Natural killer cell (primary cell): ENCODE results near the gene NAALADL2. TPM values are rescaled to one million over a fixed set of nuclear protein-coding genes. Genes with fewer than 3 reads are reported as not detected.

Experiments
- ATAC-seq, 3 donors: fragments of 150-1000 bp in 2 of 3; fragments of 200-7000 bp in 1 of 3; cut with Tn5 transposase; 1 replicate in 1 of 3; 2 replicates in 2 of 3; pipeline ENCODE4 v1.10.0; 2021; ENCODE audit warnings: mild to moderate bottlenecking in 2 of 3, moderate library complexity in 2 of 3
- DNase-seq, 2 donors: peaks; one replicate each; pipeline versions ENCODE4 v3.0.0 to v3.0.0-alpha.2; 2013 to 2021; ENCODE audit warnings: mixed read lengths in 1 of 2
- H3K27ac ChIP-seq: one replicate; pipeline ENCODE4 v1.5.1; 2013; ENCODE audit warnings: mild to moderate bottlenecking, low read length
- H3K27me3 ChIP-seq: one replicate; pipeline ENCODE4 v1.6.1; 2013; ENCODE audit warnings: low read length; ENCODE audit not compliant: control insufficient read depth, insufficient read depth
- H3K36me3 ChIP-seq: one replicate; pipeline ENCODE4 v1.6.1; 2013; ENCODE audit warnings: low read length; ENCODE audit not compliant: control insufficient read depth, insufficient read depth
- H3K4me1 ChIP-seq: one replicate; pipeline ENCODE4 v1.6.1; 2013; ENCODE audit warnings: low read length; ENCODE audit not compliant: control insufficient read depth, insufficient read depth
- H3K4me3 ChIP-seq: one replicate; pipeline ENCODE4 v1.5.1; 2013; ENCODE audit warnings: low read length
- H3K9me3 ChIP-seq: one replicate; pipeline ENCODE4 v1.6.1; 2013; ENCODE audit warnings: low read length; ENCODE audit not compliant: control insufficient read depth, insufficient read depth
- H3K27ac Mint-ChIP-seq, 2 donors: one replicate each; pipeline ENCODE4 v1.8.0; 2022; ENCODE audit warnings: mild to moderate bottlenecking in 2 of 2, mixed read lengths in 2 of 2, moderate library complexity in 1 of 2
- H3K27me3 Mint-ChIP-seq, 2 donors: one replicate each; pipeline ENCODE4 v1.8.0; 2022; ENCODE audit warnings: low read depth in 2 of 2, mixed read lengths in 2 of 2
- H3K36me3 Mint-ChIP-seq: one replicate; pipeline ENCODE4 v1.8.0; 2022; ENCODE audit warnings: mixed read lengths
- H3K4me1 Mint-ChIP-seq, 2 donors: one replicate each; pipeline ENCODE4 v1.8.0; 2022; ENCODE audit warnings: mixed read lengths in 2 of 2
- H3K4me3 Mint-ChIP-seq: one replicate; pipeline ENCODE4 v1.8.0; 2022; ENCODE audit warnings: mild to moderate bottlenecking, moderate library complexity, mixed read lengths
- H3K9me3 Mint-ChIP-seq, 2 donors: one replicate each; pipeline ENCODE4 v1.8.0; 2022; ENCODE audit warnings: mixed read lengths in 2 of 2
- WGBS: methylation state at CpG from one replicate; pipeline ENCODE4 v1.1.7; 2013; ENCODE audit warnings: missing lambda C conversion rate; ENCODE audit not compliant: insufficient coverage; 5-methylcytosine and 5-hydroxymethylcytosine counted together
- intact Hi-C: fragments of 100-400 bp; cut with micrococcal nuclease; formaldehyde crosslinking; loops from one replicate; pipeline ENCODE4 v1.14.2; 2022
- total RNA-seq, 4 donors: library from RNA; stranded (reverse); fragments of 120-200 nt in 1 of 4; gene quantifications; one replicate each; pipeline versions ENCODE4 v1.2.3 to v1.2.4, GENCODE V29; 2013 to 2022
- TF ChIP-seq, protein P1 (sequence below): fragments of 200-600 bp; IDR thresholded peaks from one replicate; pipeline ENCODE4 v1.8.0; 2022; ENCODE audit warnings: antibody characterized with exemption

Gene NAALADL2
- total RNA-seq, 3 donors from 2014 or later (not counting 1 experiment from before 2014, with no cell fraction given), result not detected

DNA sequence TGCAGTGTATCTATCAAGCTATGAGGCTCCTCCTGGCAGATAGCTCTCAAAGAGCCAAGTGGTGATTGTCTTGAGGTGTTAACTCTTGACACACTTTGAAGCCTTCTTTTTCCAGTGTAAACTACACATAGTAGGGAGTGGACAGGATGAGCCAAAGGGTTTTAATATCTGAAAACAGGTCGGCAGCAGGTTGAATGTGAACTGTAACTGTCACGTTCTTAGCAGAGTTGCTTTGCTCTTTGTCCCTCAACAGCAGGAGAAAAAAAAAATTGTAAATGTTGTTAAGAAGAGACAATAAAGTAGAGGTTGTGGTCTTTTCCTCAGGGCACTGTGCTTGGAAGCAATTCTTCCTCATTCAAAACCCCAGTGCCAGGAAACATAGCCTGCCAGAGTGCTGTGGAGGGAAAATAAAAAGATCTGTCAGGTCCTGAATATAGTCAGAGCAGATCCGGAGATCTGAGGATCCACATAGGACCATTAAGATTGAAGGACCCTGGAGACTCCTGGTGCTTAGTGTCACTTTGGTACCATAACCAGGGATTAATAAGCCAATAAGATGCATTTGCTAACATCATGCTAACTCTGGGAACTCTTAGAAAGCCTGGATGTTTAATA, 229.7 kb downstream of the NAALADL2 start:
- TF ChIP-seq, protein P1, sequence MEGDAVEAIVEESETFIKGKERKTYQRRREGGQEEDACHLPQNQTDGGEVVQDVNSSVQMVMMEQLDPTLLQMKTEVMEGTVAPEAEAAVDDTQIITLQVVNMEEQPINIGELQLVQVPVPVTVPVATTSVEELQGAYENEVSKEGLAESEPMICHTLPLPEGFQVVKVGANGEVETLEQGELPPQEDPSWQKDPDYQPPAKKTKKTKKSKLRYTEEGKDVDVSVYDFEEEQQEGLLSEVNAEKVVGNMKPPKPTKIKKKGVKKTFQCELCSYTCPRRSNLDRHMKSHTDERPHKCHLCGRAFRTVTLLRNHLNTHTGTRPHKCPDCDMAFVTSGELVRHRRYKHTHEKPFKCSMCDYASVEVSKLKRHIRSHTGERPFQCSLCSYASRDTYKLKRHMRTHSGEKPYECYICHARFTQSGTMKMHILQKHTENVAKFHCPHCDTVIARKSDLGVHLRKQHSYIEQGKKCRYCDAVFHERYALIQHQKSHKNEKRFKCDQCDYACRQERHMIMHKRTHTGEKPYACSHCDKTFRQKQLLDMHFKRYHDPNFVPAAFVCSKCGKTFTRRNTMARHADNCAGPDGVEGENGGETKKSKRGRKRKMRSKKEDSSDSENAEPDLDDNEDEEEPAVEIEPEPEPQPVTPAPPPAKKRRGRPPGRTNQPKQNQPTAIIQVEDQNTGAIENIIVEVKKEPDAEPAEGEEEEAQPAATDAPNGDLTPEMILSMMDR, result no peak
- Mint-ChIP-seq H3K4me1 (no peaks in the 10 kb centered on the region), H3K27ac (no peak overlapping the region), H3K4me3 (no peak overlapping the region), H3K36me3 (no peaks in the 10 kb centered on the region), H3K27me3 (no peaks in the 10 kb centered on the region), H3K9me3 (peaks cover 3 to 6% of the 10 kb centered on the region in 2 donors)
- no peak for ATAC-seq
- H3K4me3 ChIP-seq, result no peak overlapping the region
- no peaks in the 10 kb centered on the region for H3K9me3 ChIP-seq
- H3K36me3 ChIP-seq, result no peaks in the 10 kb centered on the region
- no peaks in the 10 kb centered on the region for H3K27me3 ChIP-seq
- intact Hi-C loops, result no loop called here
- WGBS, result 87% methylated on average over 3 of the region's 3 CpGs
- no peak for DNase-seq
- no peaks in the 10 kb centered on the region for H3K4me1 ChIP-seq
- no peak overlapping the region for H3K27ac ChIP-seq

DNA sequence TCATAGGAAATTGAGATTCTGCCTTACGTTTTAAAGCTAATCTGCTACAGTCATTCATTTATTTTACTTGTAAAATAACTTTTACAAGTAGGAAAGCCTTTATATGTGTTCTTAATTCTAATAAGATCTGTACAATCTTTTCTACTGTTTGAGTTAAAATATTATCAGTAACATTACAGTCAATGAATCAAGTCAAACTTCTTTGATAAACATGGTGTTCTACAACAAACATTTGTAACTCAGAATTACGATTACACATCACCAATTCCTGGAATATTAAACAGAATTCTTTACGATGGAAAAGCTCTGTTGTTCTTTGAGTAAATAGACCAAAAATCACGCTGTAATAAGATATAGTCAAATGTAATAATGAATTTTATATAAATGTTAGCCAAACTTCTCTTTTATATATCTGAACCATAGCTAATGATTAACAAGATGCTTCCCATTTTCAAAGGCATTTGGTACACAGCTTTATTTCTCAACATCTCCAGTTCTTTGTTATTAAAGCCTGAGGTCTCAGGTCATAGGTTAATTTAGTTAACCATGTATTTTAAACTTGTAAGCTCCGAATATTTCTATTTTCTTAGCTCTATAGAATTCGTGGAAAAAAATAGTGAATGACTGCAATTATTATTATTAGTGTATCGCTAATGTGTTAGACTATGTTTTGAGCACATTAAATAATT, 232.4 kb downstream of the NAALADL2 start:
- no peaks in the 10 kb centered on the region for H3K4me1 Mint-ChIP-seq
- no peaks in the 10 kb centered on the region for H3K36me3 Mint-ChIP-seq
- peaks cover 5 to 6% of the 10 kb centered on the region in 2 donors for H3K9me3 Mint-ChIP-seq
- TF ChIP-seq, protein P1, result no peak
- no CpG with 5 or more reads among the region's 7 CpGs for WGBS
- ATAC-seq, result no peak
- H3K27me3 ChIP-seq, result no peaks in the 10 kb centered on the region
- no peak overlapping the region for H3K4me3 ChIP-seq
- intact Hi-C loops, result no loop called here
- no peak overlapping the region for H3K27ac ChIP-seq
- no peaks in the 10 kb centered on the region for H3K27me3 Mint-ChIP-seq
- H3K9me3 ChIP-seq, result no peaks in the 10 kb centered on the region
- DNase-seq, result no peak
- no peak overlapping the region for H3K4me3 Mint-ChIP-seq
- no peaks in the 10 kb centered on the region for H3K4me1 ChIP-seq
- H3K27ac Mint-ChIP-seq, result no peak overlapping the region
- no peaks in the 10 kb centered on the region for H3K36me3 ChIP-seq

DNA sequence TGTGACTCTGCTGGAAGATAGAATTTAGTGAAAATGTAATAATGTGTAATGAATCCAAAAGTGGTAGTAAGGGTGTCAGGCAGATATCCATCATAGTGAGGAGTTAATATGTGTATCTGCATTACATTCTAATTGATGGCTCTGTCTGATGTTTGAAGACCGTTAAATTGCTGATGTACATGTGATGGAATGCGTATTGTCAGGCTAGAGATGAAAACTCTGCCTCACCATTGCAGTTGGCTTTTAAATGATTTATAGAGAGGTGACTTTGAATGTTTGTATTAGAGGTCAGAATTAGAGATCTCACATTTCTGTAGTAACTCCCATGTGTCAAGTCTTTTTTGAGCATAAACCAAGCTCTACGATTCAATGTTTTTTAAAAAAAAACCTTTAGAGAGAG, 234.6 kb downstream of the NAALADL2 start:
- peaks cover 5 to 10% of the 10 kb centered on the region in 2 donors for H3K9me3 Mint-ChIP-seq
- H3K27ac Mint-ChIP-seq, result no peak overlapping the region
- H3K27me3 ChIP-seq, result no peaks in the 10 kb centered on the region
- H3K36me3 Mint-ChIP-seq, result no peaks in the 10 kb centered on the region
- intact Hi-C loops, result no loop called here
- WGBS, result 86% methylated on average over 2 of the region's 3 CpGs
- no peak for DNase-seq
- H3K4me3 Mint-ChIP-seq, result no peak overlapping the region
- H3K9me3 ChIP-seq, result no peaks in the 10 kb centered on the region
- ATAC-seq, result no peak
- no peaks in the 10 kb centered on the region for H3K27me3 Mint-ChIP-seq
- no peaks in the 10 kb centered on the region for H3K36me3 ChIP-seq
- H3K4me1 ChIP-seq, result no peaks in the 10 kb centered on the region
- H3K27ac ChIP-seq, result no peak overlapping the region
- TF ChIP-seq, protein P1, result no peak
- H3K4me1 Mint-ChIP-seq, result no peaks in the 10 kb centered on the region
- H3K4me3 ChIP-seq, result no peak overlapping the region
